NCI-H187 (cell line): ENCODE data around the gene ARHGAP15.

Experiments used
- DNase-seq, 2 experiments: peaks; one replicate each; lab custom pipeline; 2025; lab: John Stamatoyannopoulos, UW

Gene ARHGAP15

GRCh38 chr2:143171817-143172216 is 42.6 kb downstream of the ARHGAP15 start:
- no peak for DNase-seq

GRCh38 chr2:143175438-143175837 is 46.2 kb downstream of the ARHGAP15 start:
- DNase-seq = no peak

- DNase-seq = no peak
These were observed 47.4 kb downstream of the ARHGAP15 start for GRCh38 chr2:143176606-143177005.

- DNase-seq = no peak
These were observed 48.0 kb downstream of the ARHGAP15 start for GRCh38 chr2:143177096-143177786.

- no peak for DNase-seq
These were observed 52.3 kb downstream of the ARHGAP15 start for GRCh38 chr2:143181494-143181893.

GRCh38 chr2:143182649-143183048 is 53.4 kb downstream of the ARHGAP15 start:
- DNase-seq = no peak

GRCh38 chr2:143183804-143184463 is 54.7 kb downstream of the ARHGAP15 start:
- no peak for DNase-seq

GRCh38 chr2:143186876-143187275 is 57.7 kb downstream of the ARHGAP15 start:
- no peak for DNase-seq

- DNase-seq = no peak
These were observed 61.2 kb downstream of the ARHGAP15 start for GRCh38 chr2:143190431-143190830.

- no peak for DNase-seq
These were observed 62.9 kb downstream of the ARHGAP15 start for GRCh38 chr2:143192106-143192505.

GRCh38 chr2:143192716-143193115 is 63.5 kb downstream of the ARHGAP15 start:
- DNase-seq = no peak

- DNase-seq = no peak
These were observed 63.9 kb downstream of the ARHGAP15 start for GRCh38 chr2:143193121-143193520.

- DNase-seq = no peak
These were observed 66.3 kb downstream of the ARHGAP15 start for GRCh38 chr2:143195511-143195910.

GRCh38 chr2:143204062-143204461 is 74.8 kb downstream of the ARHGAP15 start:
- no peak for DNase-seq

GRCh38 chr2:143205106-143205764 is 76.0 kb downstream of the ARHGAP15 start:
- no peak for DNase-seq

GRCh38 chr2:143209570-143210445 is 80.6 kb downstream of the ARHGAP15 start:
- no peak for DNase-seq

GRCh38 chr2:143210446-143210819 is 81.2 kb downstream of the ARHGAP15 start:
- DNase-seq = no peak

GRCh38 chr2:143217512-143218115 is 88.4 kb downstream of the ARHGAP15 start:
- no peak for DNase-seq

- no peak for DNase-seq
These were observed 89.4 kb downstream of the ARHGAP15 start for GRCh38 chr2:143218621-143219020.

- DNase-seq = no peak
These were observed 90.0 kb downstream of the ARHGAP15 start for GRCh38 chr2:143219266-143219665.

GRCh38 chr2:143223556-143223955 is 94.3 kb downstream of the ARHGAP15 start:
- DNase-seq = no peak

GRCh38 chr2:143225931-143226330 is 96.7 kb downstream of the ARHGAP15 start:
- DNase-seq = no peak
